HEK293 (cell line): Measurements from ENCODE around the gene HSH2D.
A peak's percentile ranks its signal among the peaks of the same experiment; 100 is the strongest.

Experiments used
- CTCF ChIA-PET: fragments of 350-600 bp; formaldehyde crosslinking; extraction: SDS; loops from one replicate; lab custom pipeline; 2021; ENCODE audit warnings: antibody characterized with exemption; lab: Yijun Ruan, JAX
- POLR2A ChIA-PET: fragments of 300-600 bp; formaldehyde crosslinking; extraction: SDS; loops from one replicate; lab custom pipeline; 2020; ENCODE audit warnings: antibody characterized with exemption, inconsistent platforms; lab: Yijun Ruan, JAX
- H3K27ac ChIP-seq: fragments of 200-500 bp; sonication (Bioruptor generic); 2 replicates; pipeline ENCODE4 v1.5.1; 2014; ENCODE audit warnings: low read depth, low read length, control low read depth, inconsistent platforms; ENCODE audit errors: extremely low read depth
- H3K36me3 ChIP-seq, 2 experiments: fragments of 200-500 bp in 1 of 2; sonication (Bioruptor generic) in 1 of 2; 1 replicate in 1 of 2; 2 replicates in 1 of 2; pipeline ENCODE4 v1.5.1; 2014 to 2017; ENCODE audit warnings: inconsistent platforms in 2 of 2, low read length in 2 of 2; ENCODE audit not compliant: control insufficient read depth in 2 of 2, insufficient read depth in 1 of 2
- H3K4me1 ChIP-seq: fragments of 200-500 bp; sonication (Bioruptor generic); 2 replicates; pipeline ENCODE4 v1.5.1; 2014; ENCODE audit warnings: mild to moderate bottlenecking, low read length, inconsistent platforms; ENCODE audit not compliant: control insufficient read depth, insufficient read depth
- H3K4me3 ChIP-seq: 2 replicates; pipeline ENCODE4 v1.5.1; 2011; ENCODE audit warnings: low read depth, mild to moderate bottlenecking, control low read depth, low read length, moderate library complexity
- H3K9me3 ChIP-seq: fragments of 200-500 bp; sonication (Bioruptor generic); 2 replicates; pipeline ENCODE4 v1.5.1; 2014; ENCODE audit warnings: low read depth, low read length, inconsistent platforms; ENCODE audit not compliant: control insufficient read depth, insufficient read depth
- GLI2 ChIP-seq: fragments of 450-650 bp; formaldehyde crosslinking; IDR thresholded peaks from 2 replicates; pipeline ENCODE4; 2017; ENCODE audit warnings: missing biosample characterization, missing genetic modification characterization, low read depth, borderline replicate concordance
- TCF7L2 ChIP-seq: IDR thresholded peaks from 2 replicates; pipeline ENCODE4 v1.6.1; 2011; ENCODE audit warnings: low read depth, mild to moderate bottlenecking, inconsistent platforms, low read length, moderate library complexity, borderline replicate concordance
- ZNF10 ChIP-seq: fragments of 450-650 bp; formaldehyde crosslinking; IDR thresholded peaks from 2 replicates; pipeline ENCODE4 v1.5.1; 2017; ENCODE audit warnings: missing biosample characterization, missing genetic modification characterization
- ZNF133 ChIP-seq: fragments of 450-650 bp; formaldehyde crosslinking; IDR thresholded peaks from 2 replicates; pipeline ENCODE4 v1.5.1; 2016; ENCODE audit warnings: missing biosample characterization, missing genetic modification characterization
- ZNF148 ChIP-seq: fragments of 450-650 bp; formaldehyde crosslinking; IDR thresholded peaks from 2 replicates; pipeline ENCODE4 v1.5.0; 2017; ENCODE audit warnings: missing biosample characterization, missing genetic modification characterization, borderline replicate concordance
- ZNF16 ChIP-seq: fragments of 450-650 bp; formaldehyde crosslinking; IDR thresholded peaks from 2 replicates; pipeline ENCODE4 v1.5.1; 2016; ENCODE audit warnings: low read depth, missing biosample characterization, missing genetic modification characterization
- ZNF169 ChIP-seq: fragments of 450-650 bp; formaldehyde crosslinking; IDR thresholded peaks from 2 replicates; pipeline ENCODE4 v1.5.1; 2016; ENCODE audit warnings: missing biosample characterization, missing genetic modification characterization
- ZNF2 ChIP-seq: fragments of 450-650 bp; formaldehyde crosslinking; IDR thresholded peaks from 2 replicates; pipeline ENCODE4 v1.5.1; 2016; ENCODE audit warnings: missing biosample characterization, missing genetic modification characterization
- ZNF280D ChIP-seq: fragments of 450-650 bp; formaldehyde crosslinking; IDR thresholded peaks from 2 replicates; pipeline ENCODE4 v1.5.1; 2016; ENCODE audit warnings: missing biosample characterization, missing genetic modification characterization
- ZNF391 ChIP-seq: fragments of 450-650 bp; formaldehyde crosslinking; IDR thresholded peaks from 2 replicates; pipeline ENCODE4 v1.5.1; 2016; ENCODE audit warnings: low read depth, missing biosample characterization, missing genetic modification characterization, borderline replicate concordance
- ZNF548 ChIP-seq: fragments of 450-650 bp; formaldehyde crosslinking; IDR thresholded peaks from 2 replicates; pipeline ENCODE4 v1.5.1; 2016; ENCODE audit warnings: missing biosample characterization, missing genetic modification characterization
- ZNF560 ChIP-seq: fragments of 450-650 bp; formaldehyde crosslinking; IDR thresholded peaks from 2 replicates; pipeline ENCODE4 v1.5.1; 2017; ENCODE audit warnings: missing biosample characterization, missing genetic modification characterization, borderline replicate concordance
- ZNF621 ChIP-seq: fragments of 450-650 bp; formaldehyde crosslinking; IDR thresholded peaks from 2 replicates; pipeline ENCODE4 v1.5.1; 2017; ENCODE audit warnings: missing biosample characterization, missing genetic modification characterization
- ZNF623 ChIP-seq: fragments of 450-650 bp; formaldehyde crosslinking; IDR thresholded peaks from 2 replicates; pipeline ENCODE4 v1.5.1; 2016; ENCODE audit warnings: missing biosample characterization, missing genetic modification characterization
- ZNF639 ChIP-seq: fragments of 450-650 bp; formaldehyde crosslinking; IDR thresholded peaks from 2 replicates; pipeline ENCODE4 v1.5.1; 2016; ENCODE audit warnings: missing biosample characterization, missing genetic modification characterization
- ZNF658 ChIP-seq: fragments of 450-650 bp; formaldehyde crosslinking; IDR thresholded peaks from 2 replicates; pipeline ENCODE4; 2016; ENCODE audit warnings: missing biosample characterization, missing genetic modification characterization
- ZNF670 ChIP-seq: fragments of 450-650 bp; formaldehyde crosslinking; IDR thresholded peaks from 2 replicates; pipeline ENCODE4 v1.5.1; 2016; ENCODE audit warnings: missing biosample characterization, missing genetic modification characterization, low read depth
- ZNF707 ChIP-seq: fragments of 450-650 bp; formaldehyde crosslinking; IDR thresholded peaks from 2 replicates; pipeline ENCODE4 v1.5.1; 2016; ENCODE audit warnings: missing biosample characterization, missing genetic modification characterization
- ZNF768 ChIP-seq: fragments of 450-650 bp; formaldehyde crosslinking; IDR thresholded peaks from 2 replicates; pipeline ENCODE4 v1.5.1; 2018; ENCODE audit warnings: missing biosample characterization, mild to moderate bottlenecking, missing genetic modification characterization
- ZNF776 ChIP-seq: fragments of 450-650 bp; formaldehyde crosslinking; IDR thresholded peaks from 2 replicates; pipeline ENCODE4 v1.5.0; 2017; ENCODE audit warnings: missing biosample characterization, missing genetic modification characterization, borderline replicate concordance
- ZNF791 ChIP-seq: fragments of 450-650 bp; formaldehyde crosslinking; IDR thresholded peaks from 2 replicates; pipeline ENCODE4 v1.5.1; 2016; ENCODE audit warnings: missing biosample characterization, missing genetic modification characterization
- ZSCAN18 ChIP-seq: fragments of 450-650 bp; formaldehyde crosslinking; IDR thresholded peaks from 2 replicates; pipeline ENCODE4 v1.5.1; 2016; ENCODE audit warnings: missing biosample characterization, missing genetic modification characterization

HSH2D gene

GRCh38 chr19:16135430-16136127 lies 7.9 kb upstream of the HSH2D start:
- Histone ChIP-seq H3K36me3 (peaks cover 16 to 37% of the 10 kb centered on the region in 2 experiments), H3K4me1 (no peaks in the 10 kb centered on the region), H3K4me3 (no peak overlapping the region), H3K9me3 (no peaks in the 10 kb centered on the region)
- CTCF ChIA-PET, result interaction anchor here (0.7 kb wide), 1 partner anchor 28 kb away, joined by 3 read pairs; no protein-coding TSS in a partner anchor
- 0 out of 2 replicates have a peak, but pooled peaks have one; percentile 15 for TF ChIP-seq ZNF280D (tag by site-specific recombination)
- peak; percentile 98 for TF ChIP-seq ZNF623 (tag by site-specific recombination)
- no peak for TF ChIP-seq ZNF560
- TF ChIP-seq, all 188 proteins: peak for 2
- POLR2A ChIA-PET, result interaction anchor here (0.6 kb wide), 1 partner anchor 15 kb away, joined by 3 read pairs; no protein-coding TSS in a partner anchor
- H3K27ac ChIP-seq, result no peak overlapping the region

GRCh38 chr19:16136185-16136999 lies 7.1 kb upstream of the HSH2D start:
- peaks cover 9 to 33% of the 10 kb centered on the region in 2 experiments for H3K36me3 ChIP-seq
- H3K4me1 ChIP-seq, result no peaks in the 10 kb centered on the region
- ChIA-PET POLR2A (interaction anchor here (0.6 kb wide), 1 partner anchor 16 kb away, joined by 3 read pairs; no protein-coding TSS in a partner anchor), CTCF (interaction anchor here (0.5 to 0.7 kb wide), 2 partner anchors 28 to 79 kb away, joined by 3 read pairs; no protein-coding TSS in a partner anchor)
- H3K4me3 ChIP-seq, result no peak overlapping the region
- H3K9me3 ChIP-seq, result no peaks in the 10 kb centered on the region
- TF ChIP-seq ZNF10 (tag by site-specific recombination), result no peak
- TF ChIP-seq ZNF658 (tag by site-specific recombination), result no peak
- no peak for TF ChIP-seq ZSCAN18 (tag by site-specific recombination)
- no peak for TF ChIP-seq ZNF169
- TF ChIP-seq ZNF548 (tag by site-specific recombination), result no peak
- TF ChIP-seq ZNF776 (tag by site-specific recombination), result no peak
- no peak for TF ChIP-seq ZNF639 (tag by site-specific recombination)
- TF ChIP-seq ZNF2, result no peak
- TF ChIP-seq ZNF133 (tag by site-specific recombination), result no peak
- no peak for TF ChIP-seq TCF7L2
- no peak for TF ChIP-seq ZNF768
- no peak for TF ChIP-seq GLI2 (tag by site-specific recombination)
- no peak for TF ChIP-seq ZNF707 (tag by site-specific recombination)
- TF ChIP-seq ZNF391 (tag by site-specific recombination), result no peak
- TF ChIP-seq ZNF670 (tag by site-specific recombination), result no peak
- TF ChIP-seq ZNF621 (tag by site-specific recombination), result no peak
- TF ChIP-seq ZNF148 (tag by site-specific recombination), result no peak
- no peak for TF ChIP-seq ZNF791 (tag by site-specific recombination)
- no peak for TF ChIP-seq ZNF16
- no peak overlapping the region for H3K27ac ChIP-seq
